SH-SY5Y (cell line): ENCODE data around the gene MGST2.

Source experiments
- GATA2 ChIP-seq: IDR thresholded peaks from 2 replicates; pipeline ENCODE4 v1.6.1; 2011; ENCODE audit warnings: mild to moderate bottlenecking, low read depth, low read length
- GATA3 ChIP-seq: IDR thresholded peaks from 2 replicates; pipeline ENCODE4 v1.6.1; 2011; ENCODE audit warnings: low read depth, mild to moderate bottlenecking, low read length, moderate library complexity

DNA sequence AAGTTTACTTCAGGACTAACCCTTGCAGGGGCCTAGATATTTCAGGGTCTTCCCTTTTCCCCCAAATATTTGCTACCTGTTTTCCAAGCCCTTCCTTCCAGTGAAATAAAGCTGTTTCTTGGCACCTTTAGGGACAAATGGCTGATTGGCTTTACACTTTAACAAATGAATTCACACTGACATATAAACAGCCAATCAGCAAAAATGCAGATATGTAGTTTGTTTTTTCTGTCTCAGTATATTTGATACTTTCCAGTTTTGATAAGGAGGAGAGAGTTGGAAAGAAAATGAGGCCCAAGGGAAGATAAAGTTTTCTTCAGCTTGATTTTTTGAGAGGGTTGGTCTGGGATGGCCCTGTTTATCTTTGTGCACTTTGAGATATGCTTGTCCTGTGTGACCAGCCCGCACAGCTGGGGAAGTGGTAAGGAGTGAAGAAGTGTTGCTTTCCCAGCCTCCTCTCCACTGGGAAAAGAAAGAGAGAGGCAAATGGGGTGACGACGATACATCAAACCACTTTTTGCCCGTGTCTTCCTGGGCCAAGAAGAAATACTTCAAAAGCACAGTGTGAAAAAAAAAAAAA is 67.5 kb downstream of the MGST2 start:
- TF ChIP-seq GATA2: no peak
- TF ChIP-seq GATA3: no peak
